Measurements from ENCODE around the gene IL5. TPM values are rescaled to one million over a fixed set of nuclear protein-coding genes. Genes with fewer than 3 reads are reported as not detected.

The IL5 gene
- total RNA-seq, 4 donors from 2014 or later: not detected

- peak; percentile 27 to 44 for TF ChIP-seq POLR2A (IDR thresholded peaks at IDR 0.05)
- no peak for TF ChIP-seq CTCF (IDR thresholded peaks at IDR 0.05)
- TF ChIP-seq POLR2AphosphoS5 (IDR thresholded peaks at IDR 0.05): peak; percentile 88
- ATAC-seq: peak; percentile 69
- Histone ChIP-seq H3K4me3 (peak overlapping the region; percentile 35 to 73), H3K9me3 (no peaks in the 10 kb centered on the region), H3K27ac (peak overlapping the region; percentile 84 to 99 (median 98)), H3K4me1 (peaks cover 2 to 75% (median 33%) of the 10 kb centered on the region in 3 donors), H3K27me3 (no peaks in the 10 kb centered on the region), H3K36me3 (no peaks in the 10 kb centered on the region)
- WGBS, 2 donors (ENCODE audit: low coverage in 1 of 2): 33% methylated on average over 1 of the region's 62 CpGs; no CpG with 5 or more reads in 1 of the 2 donors
These were observed 46.5 kb downstream of the IL5 start for GRCh38 chr5:132496631-132497487.

GRCh38 chr5:132496191-132496630, 47.1 kb downstream of the IL5 start:
- 0% methylated on average over 2 of the region's 18 CpGs; no CpG with 5 or more reads in 1 of the 2 donors for WGBS, 2 donors (ENCODE audit: low coverage in 1 of 2)
- Histone ChIP-seq H3K4me3 (peak overlapping the region; percentile 35 to 73), H3K4me1 (peaks cover 2 to 75% (median 39%) of the 10 kb centered on the region in 3 donors), H3K27me3 (no peaks in the 10 kb centered on the region), H3K36me3 (no peaks in the 10 kb centered on the region), H3K27ac (peak overlapping the region; percentile 84 to 99 (median 98)), H3K9me3 (no peaks in the 10 kb centered on the region)
- TF ChIP-seq POLR2AphosphoS5 (IDR thresholded peaks at IDR 0.05) (no peak), CTCF (IDR thresholded peaks at IDR 0.05) (no peak), EP300 (IDR thresholded peaks at IDR 0.05) (no peak), POLR2A (IDR thresholded peaks at IDR 0.05) (no peak)
- ATAC-seq: peak; percentile 80

- no peaks in the 10 kb centered on the region for H3K36me3 ChIP-seq
- H3K4me3 ChIP-seq: peak overlapping the region; percentile 35 to 73
- TF ChIP-seq POLR2A (IDR thresholded peaks at IDR 0.05): peak; percentile 29 to 38
- peak in 1 of 4 experiments; percentile 19 for TF ChIP-seq CTCF (IDR thresholded peaks at IDR 0.05)
- TF ChIP-seq POLR2AphosphoS5 (IDR thresholded peaks at IDR 0.05): peak; percentile 66
- TF ChIP-seq EP300 (IDR thresholded peaks at IDR 0.05): no peak
- H3K27me3 ChIP-seq: no peaks in the 10 kb centered on the region
- H3K4me1 ChIP-seq: peaks cover 2 to 73% (median 41%) of the 10 kb centered on the region in 3 donors
- H3K9me3 ChIP-seq: no peaks in the 10 kb centered on the region
- peak; percentile 71 for ATAC-seq
- peak overlapping the region; percentile 84 to 99 (median 98) for H3K27ac ChIP-seq
- WGBS, 2 donors (ENCODE audit: low coverage in 1 of 2): 3% methylated on average over 7 of the region's 30 CpGs; no CpG with 5 or more reads in 1 of the 2 donors
These were observed 47.6 kb downstream of the IL5 start for GRCh38 chr5:132495667-132496190.

- Histone ChIP-seq H3K27me3 (no peaks in the 10 kb centered on the region), H3K9me3 (no peaks in the 10 kb centered on the region), H3K4me3 (no peak overlapping the region), H3K4me1 (peaks cover 2 to 75% (median 48%) of the 10 kb centered on the region in 3 donors), H3K27ac (peak overlapping the region in 3 of 4 donors; percentile 97 to 99 (median 98)), H3K36me3 (no peaks in the 10 kb centered on the region)
- ATAC-seq: no peak
- TF ChIP-seq EP300 (IDR thresholded peaks at IDR 0.05): no peak
- TF ChIP-seq POLR2A (IDR thresholded peaks at IDR 0.05): no peak
- TF ChIP-seq POLR2AphosphoS5 (IDR thresholded peaks at IDR 0.05): no peak
- no peak for TF ChIP-seq CTCF (IDR thresholded peaks at IDR 0.05)
- WGBS, 2 donors (ENCODE audit: low coverage in 1 of 2): 86 to 88% methylated on average over 2 of the region's 2 CpGs
These were observed 49.5 kb downstream of the IL5 start for GRCh38 chr5:132493821-132494220.

Data from gastroesophageal sphincter (tissue), 4 donors.